ENCODE results near the gene CSF3. TPM values are rescaled to one million over a fixed set of nuclear protein-coding genes. Genes with fewer than 3 reads are reported as not detected.

Gene CSF3, protein sequence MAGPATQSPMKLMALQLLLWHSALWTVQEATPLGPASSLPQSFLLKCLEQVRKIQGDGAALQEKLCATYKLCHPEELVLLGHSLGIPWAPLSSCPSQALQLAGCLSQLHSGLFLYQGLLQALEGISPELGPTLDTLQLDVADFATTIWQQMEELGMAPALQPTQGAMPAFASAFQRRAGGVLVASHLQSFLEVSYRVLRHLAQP
- 0.96 to 1.8 TPM (median 1.5 TPM) in 5 replicates for total RNA-seq (2022; extraction: Qiagen RNA extraction)

DNA sequence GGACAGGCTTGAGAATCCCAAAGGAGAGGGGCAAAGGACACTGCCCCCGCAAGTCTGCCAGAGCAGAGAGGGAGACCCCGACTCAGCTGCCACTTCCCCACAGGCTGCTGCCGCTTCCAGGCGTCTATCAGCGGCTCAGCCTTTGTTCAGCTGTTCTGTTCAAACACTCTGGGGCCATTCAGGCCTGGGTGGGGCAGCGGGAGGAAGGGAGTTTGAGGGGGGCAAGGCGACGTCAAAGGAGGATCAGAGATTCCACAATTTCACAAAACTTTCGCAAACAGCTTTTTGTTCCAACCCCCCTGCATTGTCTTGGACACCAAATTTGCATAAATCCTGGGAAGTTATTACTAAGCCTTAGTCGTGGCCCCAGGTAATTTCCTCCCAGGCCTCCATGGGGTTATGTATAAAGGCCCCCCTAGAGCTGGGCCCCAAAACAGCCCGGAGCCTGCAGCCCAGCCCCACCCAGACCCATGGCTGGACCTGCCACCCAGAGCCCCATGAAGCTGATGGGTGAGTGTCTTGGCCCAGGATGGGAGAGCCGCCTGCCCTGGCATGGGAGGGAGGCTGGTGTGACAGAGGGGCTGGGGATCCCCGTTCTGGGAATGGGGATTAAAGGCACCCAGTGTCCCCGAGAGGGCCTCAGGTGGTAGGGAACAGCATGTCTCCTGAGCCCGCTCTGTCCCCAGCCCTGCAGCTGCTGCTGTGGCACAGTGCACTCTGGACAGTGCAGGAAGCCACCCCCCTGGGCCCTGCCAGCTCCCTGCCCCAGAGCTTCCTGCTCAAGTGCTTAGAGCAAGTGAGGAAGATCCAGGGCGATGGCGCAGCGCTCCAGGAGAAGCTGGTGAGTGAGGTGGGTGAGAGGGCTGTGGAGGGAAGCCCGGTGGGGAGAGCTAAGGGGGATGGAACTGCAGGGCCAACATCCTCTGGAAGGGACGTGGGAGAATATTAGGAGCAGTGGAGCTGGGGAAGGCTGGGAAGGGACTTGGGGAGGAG is at the start of gene CSF3:
TSS of gene CSF3 (plus strand) at position 436 of the 993 bp plus-strand sequence. CDS start at position 471, 35 bp downstream.

DNA sequence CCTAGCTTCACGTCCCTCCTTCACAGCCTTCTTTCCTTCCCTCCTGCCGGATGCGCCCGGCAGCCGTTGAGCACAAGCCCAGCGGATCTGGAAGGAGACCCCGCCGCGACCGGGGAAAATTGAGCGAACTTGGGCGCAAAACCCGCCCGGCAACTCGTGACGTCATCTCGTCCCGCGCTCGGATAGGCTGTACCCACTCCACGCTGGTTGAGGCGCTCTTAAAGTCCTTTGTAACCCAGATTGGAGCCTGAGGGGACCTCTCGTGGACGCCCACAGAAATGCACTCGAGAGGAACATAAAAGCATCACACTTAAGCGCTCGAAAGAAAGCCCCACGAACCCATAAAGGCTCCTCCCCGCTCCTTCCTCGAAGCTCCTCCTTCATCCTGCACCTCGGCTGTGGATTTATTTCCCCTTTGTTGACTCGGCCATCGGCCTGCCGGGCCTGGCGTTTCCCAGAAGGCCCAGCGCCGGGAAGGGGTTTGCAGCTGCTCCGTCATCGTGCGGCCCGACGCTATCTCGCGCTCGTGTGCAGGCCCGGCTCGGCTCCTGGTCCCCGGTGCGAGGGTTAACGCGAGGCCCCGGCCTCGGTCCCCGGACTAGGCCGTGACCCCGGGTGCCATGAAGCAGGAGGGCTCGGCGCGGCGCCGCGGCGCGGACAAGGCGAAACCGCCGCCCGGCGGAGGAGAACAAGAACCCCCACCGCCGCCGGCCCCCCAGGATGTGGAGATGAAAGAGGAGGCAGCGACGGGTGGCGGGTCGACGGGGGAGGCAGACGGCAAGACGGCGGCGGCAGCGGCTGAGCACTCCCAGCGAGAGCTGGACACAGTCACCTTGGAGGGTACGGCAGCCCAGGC is 34.7 kb upstream of the CSF3 start, which contains the start of gene PSMD3:
TSS of gene PSMD3 (plus strand) at position 457 of the 856 bp plus-strand sequence. CDS start at position 621, 164 bp downstream.

DNA sequence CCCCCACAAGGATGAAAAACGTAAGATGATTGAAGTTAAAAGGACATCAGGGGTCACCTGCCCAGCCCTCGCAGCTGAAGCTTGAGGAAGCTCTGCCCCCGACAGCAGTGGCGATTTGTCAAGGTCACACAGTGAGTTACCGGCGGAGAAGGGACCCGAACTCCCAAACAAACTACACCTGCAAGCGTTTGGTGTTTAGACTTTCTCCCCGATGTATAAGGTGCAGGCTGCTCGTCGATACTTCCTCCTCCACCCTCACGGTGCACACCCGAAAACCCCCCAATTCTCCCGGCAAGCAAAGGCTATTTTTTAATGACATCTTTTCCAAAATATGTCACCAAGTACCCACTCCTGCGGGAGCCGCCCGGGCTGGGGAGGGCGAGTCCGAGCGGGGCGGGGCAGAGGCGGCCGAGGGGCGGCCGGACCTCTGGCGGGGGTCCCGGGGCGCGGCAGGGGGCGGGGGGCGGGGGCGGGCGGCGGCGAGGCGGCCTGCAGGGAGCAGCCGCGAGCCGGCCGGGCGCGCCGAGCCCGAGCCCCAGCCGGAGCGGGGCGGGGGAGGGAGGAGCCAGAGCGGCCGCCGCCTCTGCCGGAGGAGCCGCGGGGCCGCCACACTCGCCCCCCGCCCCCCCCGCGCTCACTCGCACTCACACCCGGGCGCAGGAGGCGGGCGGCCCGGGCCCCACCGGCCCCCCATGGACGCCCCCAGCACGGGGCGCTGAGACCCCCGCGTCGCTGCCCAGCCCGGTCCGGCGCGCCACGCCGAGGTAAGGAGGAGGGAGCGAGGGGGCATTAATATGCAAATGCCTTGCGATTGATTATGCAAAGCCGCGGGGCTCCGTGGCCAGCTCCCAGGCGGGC is 47.3 kb downstream of the CSF3 start, which contains the start of gene THRA:
TSS of gene THRA (plus strand) at position 637 of the 858 bp plus-strand sequence. CDS start 11,524 bp downstream, outside the sequence.

Other genes starting within 250 kb of the CSF3 start
- not detected in 5 replicates for gene IKZF3, start 151.1 kb upstream of the CSF3 start, total RNA-seq (2022; extraction: Qiagen RNA extraction)
- not detected in 5 replicates for gene ZPBP2, start 147.2 kb upstream of the CSF3 start, total RNA-seq (2022; extraction: Qiagen RNA extraction)
- 1.2 to 2.4 TPM (median 2.2 TPM) in 5 replicates for gene GSDMB, start 96.8 kb upstream of the CSF3 start, total RNA-seq (2022; extraction: Qiagen RNA extraction)
- 33.0 to 41.3 TPM (median 37.4 TPM) in 5 replicates for gene ORMDL3, start 87.8 kb upstream of the CSF3 start, total RNA-seq (2022; extraction: Qiagen RNA extraction)
- gene LRRC3C, start 87.7 kb upstream of the CSF3 start, total RNA-seq (2022; extraction: Qiagen RNA extraction), result not detected in 5 replicates
- not detected in 5 replicates for gene GSDMA, start 52.4 kb upstream of the CSF3 start, total RNA-seq (2022; extraction: Qiagen RNA extraction)
- gene PSMD3, start 34.6 kb upstream of the CSF3 start, total RNA-seq (2022; extraction: Qiagen RNA extraction), result 157 to 178 TPM (median 165 TPM) in 5 replicates
- 42.3 to 68.1 TPM (median 59.6 TPM) in 5 replicates for gene MED24, start 39.0 kb downstream of the CSF3 start, total RNA-seq (2022; extraction: Qiagen RNA extraction)
- gene THRA, start 47.5 kb downstream of the CSF3 start, total RNA-seq (2022; extraction: Qiagen RNA extraction), result 25.2 to 37.0 TPM (median 36.4 TPM) in 5 replicates
- 7.3 to 10.7 TPM (median 10.4 TPM) in 5 replicates for gene NR1D1, start 85.1 kb downstream of the CSF3 start, total RNA-seq (2022; extraction: Qiagen RNA extraction)
- gene MSL1, start 106.5 kb downstream of the CSF3 start, total RNA-seq (2022; extraction: Qiagen RNA extraction), result 57.1 to 69.9 TPM (median 65.9 TPM) in 5 replicates
- gene CASC3, start 125.1 kb downstream of the CSF3 start, total RNA-seq (2022; extraction: Qiagen RNA extraction), result 42.2 to 52.5 TPM (median 50.6 TPM) in 5 replicates
- 1.7 to 3.1 TPM (median 2.9 TPM) in 5 replicates for gene RAPGEFL1, start 162.0 kb downstream of the CSF3 start, total RNA-seq (2022; extraction: Qiagen RNA extraction)
- 17.0 to 29.3 TPM (median 26.2 TPM) in 5 replicates for gene WIPF2, start 203.9 kb downstream of the CSF3 start, total RNA-seq (2022; extraction: Qiagen RNA extraction)